ENCODE measurements around the gene DUSP16.
"Not testable (repeated sequence)": the region's sequence is repeated elsewhere in the genome, so short reads cannot be mapped to it uniquely, and the experiment has no call there.

DUSP16 gene

DNA sequence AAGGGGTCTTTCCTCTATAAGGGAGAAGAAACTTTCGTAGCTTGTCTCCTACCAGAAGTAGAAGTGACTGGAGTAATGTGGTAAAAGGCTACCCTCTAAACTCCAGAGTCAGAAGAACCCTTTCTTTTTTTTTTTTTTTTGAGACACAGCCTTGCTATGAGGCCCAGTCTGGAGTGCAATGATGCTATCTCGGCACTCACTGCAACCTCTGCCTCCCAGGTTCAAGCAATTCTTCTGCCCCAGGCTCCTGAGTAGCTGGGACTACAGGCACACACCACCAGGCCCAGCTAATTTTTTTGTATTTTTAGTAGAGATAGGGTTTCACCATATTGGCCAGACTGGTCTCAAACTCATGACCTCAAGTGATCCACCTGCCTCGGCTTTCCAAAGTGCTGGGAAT, 25.8 kb upstream of the DUSP16 start:
- H3K9me3 Mint-ChIP-seq, H3K27ac Mint-ChIP-seq, H3K4me1 Mint-ChIP-seq, H3K4me3 Mint-ChIP-seq, H3K27me3 Mint-ChIP-seq, H3K36me3 Mint-ChIP-seq: not testable (repeated sequence)

DNA sequence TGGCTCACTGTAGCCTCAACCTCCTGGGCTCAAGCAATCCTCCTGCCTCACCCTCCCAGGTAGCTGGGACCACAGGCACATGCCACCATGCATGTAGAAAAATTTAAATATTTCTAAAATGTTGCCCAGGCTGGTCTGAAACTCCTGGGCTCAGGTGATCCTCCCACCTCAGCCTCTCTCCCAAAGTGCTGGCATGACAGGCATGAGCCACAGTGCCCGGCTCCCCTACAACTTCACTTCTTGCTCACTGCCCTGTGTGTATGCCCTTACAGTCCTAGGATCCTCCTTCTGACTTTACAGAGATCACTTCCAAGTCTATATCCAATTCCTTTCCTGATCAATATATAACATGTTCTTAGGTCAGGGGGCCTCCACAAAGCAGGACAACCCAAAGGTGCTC, 25.2 kb upstream of the DUSP16 start:
- H3K9me3 Mint-ChIP-seq: no peaks in the 10 kb centered on the region
- H3K27ac Mint-ChIP-seq: no peak overlapping the region
- no peak overlapping the region for H3K4me3 Mint-ChIP-seq
- H3K36me3 Mint-ChIP-seq: no peaks in the 10 kb centered on the region
- peaks cover 7% of the 10 kb centered on the region for H3K4me1 Mint-ChIP-seq
- no peaks in the 10 kb centered on the region for H3K27me3 Mint-ChIP-seq

DNA sequence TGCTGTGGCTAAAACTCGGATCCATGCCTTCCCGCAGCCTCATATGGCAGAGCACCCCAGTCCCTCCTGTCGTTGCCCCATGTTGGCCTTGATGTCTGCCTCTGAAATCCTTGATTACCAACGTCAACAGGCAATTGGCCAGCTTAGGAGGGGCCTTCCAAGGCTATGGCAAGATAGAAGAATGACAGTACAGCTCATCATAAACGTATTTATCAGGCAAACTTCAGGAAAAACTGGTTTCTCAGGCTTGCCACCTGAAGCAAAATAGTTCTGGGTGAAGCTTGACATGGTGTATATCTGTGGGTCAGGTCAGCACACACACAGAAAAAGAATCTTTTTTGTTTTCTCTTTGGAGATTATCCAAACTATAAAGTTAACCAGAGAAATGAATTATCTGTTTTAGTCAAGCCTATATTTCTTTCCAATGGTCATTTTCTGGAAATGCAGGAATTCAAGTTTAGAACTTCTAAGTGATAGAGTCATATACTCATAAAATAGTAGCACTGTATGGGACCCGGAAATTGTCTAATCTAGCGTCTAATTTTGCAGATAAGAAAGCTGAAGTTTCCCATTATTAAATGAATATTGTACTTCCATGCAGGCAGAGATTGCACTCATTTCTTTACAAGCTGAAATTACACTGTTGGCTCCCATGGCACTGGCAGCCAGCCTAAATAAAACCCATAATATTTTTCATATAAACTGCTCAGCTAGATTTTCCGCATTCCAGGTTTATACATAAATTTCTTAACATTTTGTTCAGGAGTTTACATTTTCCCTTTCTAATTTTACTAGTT, 24.4 kb upstream of the DUSP16 start:
- no peak overlapping the region for H3K4me3 Mint-ChIP-seq
- H3K4me1 Mint-ChIP-seq: peaks cover 15% of the 10 kb centered on the region
- H3K27ac Mint-ChIP-seq: no peak overlapping the region
- no peaks in the 10 kb centered on the region for H3K27me3 Mint-ChIP-seq
- H3K36me3 Mint-ChIP-seq: no peaks in the 10 kb centered on the region
- no peaks in the 10 kb centered on the region for H3K9me3 Mint-ChIP-seq

DNA sequence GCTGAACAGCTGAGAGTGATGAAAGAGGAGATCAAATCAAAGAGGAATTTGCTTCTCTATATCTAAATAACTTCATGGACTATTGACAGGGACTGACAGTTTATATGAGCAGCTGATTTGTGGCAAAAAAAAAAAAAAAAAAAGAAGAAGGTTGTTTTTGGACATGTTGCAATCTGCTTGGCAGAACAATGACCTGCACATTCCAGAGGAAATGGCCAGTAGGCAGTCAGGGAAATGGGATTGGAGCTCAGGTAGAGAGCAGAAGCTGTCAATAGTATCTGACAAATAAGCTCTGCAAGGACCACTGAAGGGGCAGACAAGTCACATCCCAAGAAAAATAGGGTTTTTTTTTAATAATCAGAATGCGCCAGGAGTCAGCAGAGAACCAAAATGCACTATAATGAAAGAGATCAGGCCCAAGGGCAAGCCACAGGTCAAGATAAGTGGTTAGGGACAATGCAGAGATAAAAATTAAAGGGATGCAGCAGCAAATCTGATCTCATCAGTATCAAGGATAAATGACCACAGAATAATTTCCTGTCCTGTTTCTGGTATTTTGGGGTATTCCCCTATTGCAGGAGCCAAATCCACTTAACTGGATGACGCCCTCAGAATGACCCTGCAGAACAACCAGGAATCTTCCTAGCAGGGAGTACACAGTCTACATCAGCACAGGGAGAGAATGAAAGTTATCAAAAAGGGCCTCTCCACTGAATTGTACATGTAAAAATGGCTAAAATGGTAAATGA, 22.6 kb upstream of the DUSP16 start:
- Mint-ChIP-seq H3K36me3 (no peaks in the 10 kb centered on the region), H3K27ac (no peak overlapping the region), H3K4me3 (no peak overlapping the region), H3K27me3 (no peaks in the 10 kb centered on the region), H3K9me3 (no peaks in the 10 kb centered on the region), H3K4me1 (peaks cover 16% of the 10 kb centered on the region)

DNA sequence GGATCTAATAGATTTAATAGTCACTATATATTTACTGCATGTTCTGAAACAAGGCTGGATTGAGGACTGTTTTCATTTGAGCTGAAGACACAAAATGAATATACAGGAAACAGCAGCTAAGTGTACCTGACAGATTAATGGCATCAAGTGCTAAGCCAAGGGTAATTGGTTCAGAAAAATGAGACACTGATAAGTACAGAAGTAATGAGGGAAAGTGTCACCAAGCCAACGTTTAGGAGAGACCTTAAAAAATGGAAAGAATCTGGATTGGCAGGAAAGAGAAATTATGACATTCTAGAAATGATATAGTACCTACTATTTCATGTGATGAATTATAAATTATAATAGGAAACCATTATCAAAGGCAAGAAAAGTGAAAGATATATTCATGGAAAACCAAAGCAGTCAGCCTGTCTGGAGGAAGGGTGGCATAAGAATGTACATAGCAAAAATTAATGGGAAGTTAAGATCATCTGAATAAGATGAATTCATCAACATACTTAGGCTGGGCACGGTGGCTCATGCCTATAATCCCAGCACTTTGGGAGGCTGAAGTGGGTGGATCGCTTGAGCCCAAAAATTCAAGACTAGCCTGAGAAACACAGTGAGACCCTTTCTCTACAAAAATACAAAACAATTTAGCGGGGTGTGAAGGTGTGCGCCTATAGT, 21.0 kb upstream of the DUSP16 start:
- Mint-ChIP-seq H3K4me1 (peaks cover 16% of the 10 kb centered on the region), H3K27ac (no peak overlapping the region), H3K36me3 (no peaks in the 10 kb centered on the region), H3K4me3 (no peak overlapping the region), H3K27me3 (no peaks in the 10 kb centered on the region), H3K9me3 (no peaks in the 10 kb centered on the region)

DNA sequence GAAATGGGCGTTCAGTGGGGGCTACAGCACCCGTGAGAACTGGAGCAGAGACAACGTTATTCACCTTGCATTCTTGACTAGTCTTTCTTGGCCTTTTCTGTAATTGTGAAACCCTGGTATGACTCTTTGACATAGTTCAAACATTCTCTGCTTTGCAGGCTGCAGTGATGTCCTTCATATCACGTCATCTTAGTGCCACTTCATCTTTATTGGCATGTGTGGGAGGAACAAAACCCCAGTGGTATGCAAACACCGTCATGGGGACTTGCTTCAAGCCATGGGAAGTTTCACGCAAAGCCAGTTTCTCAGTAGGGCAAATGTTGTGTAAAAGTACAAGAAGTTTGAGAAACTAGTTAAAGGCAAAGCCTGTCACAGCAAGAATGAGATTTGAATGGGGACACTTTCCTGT, 20.2 kb upstream of the DUSP16 start:
- Mint-ChIP-seq H3K4me1 (peaks cover 16% of the 10 kb centered on the region), H3K9me3 (no peaks in the 10 kb centered on the region), H3K27ac (peak overlapping the region; percentile 31), H3K27me3 (no peaks in the 10 kb centered on the region), H3K36me3 (no peaks in the 10 kb centered on the region), H3K4me3 (no peak overlapping the region)

DNA sequence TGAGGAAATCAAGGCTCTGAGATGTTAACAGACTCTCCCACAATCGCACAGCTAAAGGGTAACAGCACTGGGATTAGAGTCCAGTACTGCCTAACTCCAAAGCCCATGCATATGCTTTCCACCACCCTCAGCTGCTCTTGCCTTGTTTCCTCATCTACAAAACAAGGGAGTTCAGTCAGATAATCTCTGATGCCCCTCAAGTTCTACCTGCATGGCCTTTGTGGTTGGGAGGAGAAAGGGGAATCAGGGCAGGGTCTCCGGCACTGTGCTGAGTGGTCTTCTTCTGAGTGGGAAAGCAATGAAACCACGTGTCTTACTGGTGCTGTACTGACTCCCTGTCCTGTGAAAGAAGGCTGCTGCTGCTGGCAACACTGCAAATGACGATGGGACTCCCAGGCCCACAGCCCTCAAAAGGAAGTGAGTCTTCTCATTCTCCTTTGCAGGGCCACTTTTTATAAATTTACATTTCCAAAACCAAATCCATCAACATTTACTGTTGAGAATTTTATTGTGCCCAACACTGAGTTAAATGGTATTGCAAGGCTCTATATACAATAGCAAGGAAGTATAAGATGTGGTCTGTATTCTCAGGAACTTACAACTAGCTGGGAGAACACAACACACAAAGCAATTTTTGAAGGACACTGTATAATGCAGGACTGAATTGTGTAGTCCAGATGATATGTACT, 19.7 kb upstream of the DUSP16 start:
- Mint-ChIP-seq H3K9me3 (no peaks in the 10 kb centered on the region), H3K27me3 (no peaks in the 10 kb centered on the region), H3K4me1 (peaks cover 16% of the 10 kb centered on the region), H3K36me3 (no peaks in the 10 kb centered on the region), H3K27ac (no peak overlapping the region), H3K4me3 (no peak overlapping the region)

DNA sequence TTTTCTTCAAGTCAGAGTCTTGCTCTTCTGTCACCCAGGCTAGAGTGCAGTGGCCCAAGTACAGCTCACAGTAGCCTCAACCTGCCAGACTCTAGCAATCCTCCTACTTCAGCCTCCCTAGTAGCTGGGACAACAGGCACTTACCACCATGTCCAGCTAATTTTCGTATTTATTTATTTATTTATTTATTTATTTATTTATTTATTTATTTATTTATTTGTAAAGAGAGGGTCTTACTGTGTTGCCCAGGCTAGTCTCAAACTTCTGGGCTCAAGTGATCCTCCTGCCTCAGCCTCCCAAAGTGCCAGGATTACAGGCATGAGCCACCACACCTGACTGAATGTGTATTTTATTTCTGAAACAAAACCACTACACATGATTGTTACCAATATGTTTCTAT, 18.1 kb upstream of the DUSP16 start:
- H3K4me1 Mint-ChIP-seq: peaks cover 16% of the 10 kb centered on the region
- H3K27me3 Mint-ChIP-seq, H3K9me3 Mint-ChIP-seq, H3K4me3 Mint-ChIP-seq, H3K27ac Mint-ChIP-seq, H3K36me3 Mint-ChIP-seq: not testable (repeated sequence)

DNA sequence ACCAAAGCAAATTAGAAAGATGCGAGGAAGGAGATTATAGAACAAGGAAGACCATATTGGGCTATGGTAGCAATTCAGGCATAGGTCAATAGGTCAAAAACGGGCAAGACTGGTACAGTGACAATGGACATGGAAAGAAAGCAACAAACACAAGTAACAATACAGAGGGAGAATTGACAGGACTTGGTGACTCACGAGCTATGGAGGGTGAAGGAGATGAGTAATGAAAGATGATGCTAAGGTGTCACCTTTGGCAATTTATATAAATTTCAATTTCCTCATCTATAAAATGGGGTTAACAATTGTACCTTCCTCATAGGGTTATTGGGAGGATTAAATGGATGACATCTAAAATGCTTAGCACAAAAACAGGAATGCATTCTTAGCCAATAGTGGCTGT, 15.1 kb upstream of the DUSP16 start:
- Mint-ChIP-seq H3K36me3 (no peaks in the 10 kb centered on the region), H3K9me3 (no peaks in the 10 kb centered on the region), H3K27me3 (no peaks in the 10 kb centered on the region), H3K27ac (no peak overlapping the region), H3K4me1 (peaks cover 8% of the 10 kb centered on the region), H3K4me3 (no peak overlapping the region)

DNA sequence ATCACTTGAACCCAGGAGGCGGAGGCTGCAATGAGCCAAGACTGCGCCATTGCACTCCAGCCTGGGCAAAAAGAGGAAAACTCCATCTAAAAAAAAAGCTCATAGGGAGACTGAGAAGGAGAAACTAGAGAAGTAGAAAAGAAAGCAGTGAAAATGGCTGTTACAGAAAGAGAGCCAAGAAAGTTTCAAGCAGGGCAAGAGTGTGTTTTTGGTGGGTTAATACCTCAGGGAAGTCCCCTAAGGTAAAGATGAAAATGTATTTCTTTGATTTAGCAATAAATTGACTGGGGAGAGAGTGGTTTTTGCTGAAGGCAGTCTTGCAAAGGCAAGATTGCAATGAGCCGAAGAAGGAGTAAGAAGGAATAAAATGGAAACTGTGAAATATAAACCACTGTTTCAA, 10.0 kb upstream of the DUSP16 start:
- H3K9me3 Mint-ChIP-seq: no peaks in the 10 kb centered on the region
- no peaks in the 10 kb centered on the region for H3K27me3 Mint-ChIP-seq
- peak overlapping the region; percentile 47 for H3K27ac Mint-ChIP-seq
- H3K4me3 Mint-ChIP-seq: no peak overlapping the region
- no peaks in the 10 kb centered on the region for H3K4me1 Mint-ChIP-seq
- no peaks in the 10 kb centered on the region for H3K36me3 Mint-ChIP-seq

DNA sequence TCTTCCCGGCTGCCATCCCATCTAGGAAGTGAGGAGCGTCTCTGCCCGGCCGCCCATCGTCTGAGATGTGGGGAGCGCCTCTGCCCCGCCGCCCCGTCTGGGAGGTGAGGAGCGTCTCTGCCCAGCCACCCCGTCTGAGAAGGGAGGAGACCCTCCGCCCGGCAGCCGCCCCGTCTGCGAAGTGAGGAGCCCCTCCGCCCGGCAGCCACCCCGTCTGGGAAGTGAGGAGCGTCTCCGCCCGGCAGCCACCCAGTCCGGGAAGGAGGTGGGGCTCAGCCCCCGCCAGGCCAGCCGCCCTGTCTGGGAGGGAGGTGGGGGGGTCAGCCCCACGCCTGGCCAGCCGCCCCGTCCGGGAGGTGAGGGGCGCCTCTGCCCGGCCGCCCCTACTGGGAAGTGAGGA, 3.3 kb upstream of the DUSP16 start:
- not testable (repeated sequence) for H3K27me3 Mint-ChIP-seq, H3K9me3 Mint-ChIP-seq, H3K27ac Mint-ChIP-seq, H3K4me3 Mint-ChIP-seq, H3K36me3 Mint-ChIP-seq
- H3K4me1 Mint-ChIP-seq: peaks cover 12% of the 10 kb centered on the region

DNA sequence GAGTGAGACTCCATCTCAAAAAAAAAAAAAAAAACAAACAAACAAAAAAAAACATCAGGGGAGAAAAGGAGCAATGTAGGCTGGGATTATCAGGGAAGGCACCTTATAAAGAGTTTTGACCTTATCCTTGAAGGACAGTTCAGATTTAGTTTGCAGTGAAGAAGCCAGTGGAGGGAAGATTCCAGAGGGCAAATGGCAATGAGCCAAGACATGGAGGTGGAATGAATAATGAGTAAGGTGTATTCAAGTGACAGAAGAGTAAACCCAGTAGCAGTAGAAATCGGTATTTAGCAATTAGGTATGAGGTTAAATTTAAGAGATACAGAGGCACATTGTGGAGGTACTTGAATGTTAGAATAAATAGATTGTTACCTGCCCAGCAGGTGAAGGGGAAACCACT, 2.2 kb upstream of the DUSP16 start:
- Mint-ChIP-seq H3K4me1 (peaks cover 22% of the 10 kb centered on the region), H3K9me3 (no peaks in the 10 kb centered on the region), H3K27me3 (no peaks in the 10 kb centered on the region), H3K27ac (peak overlapping the region; percentile 82), H3K36me3 (peaks cover 2% of the 10 kb centered on the region), H3K4me3 (no peak overlapping the region)

DNA sequence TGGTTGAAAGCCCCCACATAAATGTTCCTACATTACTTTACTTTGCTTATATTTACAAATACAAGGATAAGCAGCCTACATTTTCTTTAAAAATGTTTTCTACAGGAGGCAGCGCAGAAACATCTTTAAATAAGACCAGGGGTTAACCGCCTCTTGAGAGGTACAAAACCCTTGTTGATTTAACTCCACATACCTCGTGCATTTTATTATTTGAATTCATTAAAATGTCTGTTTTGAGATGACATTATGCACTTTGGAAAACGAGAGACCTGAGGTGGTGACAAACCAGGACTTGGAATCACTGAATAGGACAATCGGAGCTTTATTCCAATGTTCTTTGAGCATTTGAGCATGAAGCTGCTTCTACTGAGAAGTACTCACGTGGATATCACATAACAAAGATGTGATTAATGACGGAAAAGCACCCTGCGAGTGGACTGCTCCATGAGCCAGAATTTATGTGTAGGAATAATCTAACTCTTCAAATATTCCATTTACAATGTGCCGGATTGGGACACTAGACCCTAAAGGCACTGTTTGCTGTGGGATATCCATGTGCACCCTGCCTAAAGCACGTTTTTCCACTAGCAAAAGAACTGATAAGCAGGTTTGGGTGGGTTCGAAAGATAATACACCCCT, 746 bp upstream of the DUSP16 start:
- H3K4me3 Mint-ChIP-seq: peak overlapping the region; percentile 90
- H3K4me1 Mint-ChIP-seq: peaks cover 37% of the 10 kb centered on the region
- peak overlapping the region; percentile 96 for H3K27ac Mint-ChIP-seq
- peaks cover 4% of the 10 kb centered on the region for H3K36me3 Mint-ChIP-seq
- H3K27me3 Mint-ChIP-seq: no peaks in the 10 kb centered on the region
- H3K9me3 Mint-ChIP-seq: no peaks in the 10 kb centered on the region

DNA sequence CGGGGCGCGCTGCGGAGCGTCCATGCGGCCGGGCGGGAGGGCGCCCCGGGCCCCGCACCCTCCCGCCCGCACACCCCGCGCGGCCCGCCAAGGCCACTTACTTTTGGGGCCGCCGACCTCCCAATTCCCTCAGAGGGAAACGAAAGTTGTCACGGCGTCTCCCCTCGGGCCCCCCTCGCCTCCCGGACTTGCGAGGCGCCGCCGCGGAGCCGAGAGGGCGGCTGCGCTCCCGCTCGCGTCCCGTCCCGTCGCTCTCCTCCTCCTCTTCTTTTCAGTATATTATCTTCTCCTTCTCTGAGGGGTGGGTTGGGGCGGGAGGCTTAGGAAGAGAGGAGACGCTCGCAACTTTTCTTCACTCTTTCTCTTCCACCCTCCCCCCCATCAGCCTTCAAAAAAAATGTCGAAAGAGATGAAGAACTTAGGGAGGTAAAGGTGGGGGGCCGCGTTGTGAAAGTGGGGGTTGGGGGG, 613 bp downstream of the DUSP16 start:
- Mint-ChIP-seq H3K4me1 (peaks cover 46% of the 10 kb centered on the region), H3K9me3 (no peaks in the 10 kb centered on the region), H3K27me3 (no peaks in the 10 kb centered on the region), H3K27ac (peak overlapping the region; percentile 89), H3K4me3 (peak overlapping the region; percentile 85), H3K36me3 (peaks cover 4% of the 10 kb centered on the region)

DNA sequence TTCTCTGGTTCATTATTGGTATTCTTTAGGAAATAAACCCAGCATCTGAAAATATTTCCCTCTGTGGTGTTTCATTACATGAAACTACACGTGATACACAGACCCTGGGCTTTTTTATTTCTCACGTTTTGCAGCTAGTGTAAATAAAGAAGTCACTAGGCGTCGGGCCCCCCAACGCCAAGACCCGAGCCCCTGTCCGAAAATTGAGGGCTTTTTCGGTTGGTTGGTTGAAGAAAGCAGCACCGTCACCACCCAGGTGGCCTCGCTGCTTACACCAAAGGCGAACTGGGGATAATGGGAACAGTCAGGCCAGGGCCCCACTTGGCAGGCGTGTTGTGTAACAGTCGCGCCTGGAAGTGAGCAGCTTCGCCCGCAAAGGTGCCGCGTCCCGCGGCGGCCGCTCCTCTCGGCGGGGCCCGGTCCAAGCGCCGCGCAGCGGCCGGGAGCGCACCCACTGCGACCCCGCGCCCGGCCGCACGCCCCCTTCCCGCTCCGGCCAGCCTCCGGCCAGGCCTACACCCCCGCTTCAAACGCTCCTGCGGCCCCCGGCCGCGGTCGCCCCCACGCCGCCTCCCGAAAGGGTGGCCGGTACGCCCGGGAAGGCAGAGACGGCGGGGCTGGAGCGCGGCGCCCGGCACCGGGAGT, 1.2 kb downstream of the DUSP16 start:
- H3K27ac Mint-ChIP-seq: peak overlapping the region; percentile 97
- peaks cover 6% of the 10 kb centered on the region for H3K36me3 Mint-ChIP-seq
- H3K9me3 Mint-ChIP-seq: no peaks in the 10 kb centered on the region
- H3K4me1 Mint-ChIP-seq: peaks cover 52% of the 10 kb centered on the region
- H3K27me3 Mint-ChIP-seq: no peaks in the 10 kb centered on the region
- peak overlapping the region; percentile 91 for H3K4me3 Mint-ChIP-seq

Data from activated naive CD4-positive, alpha-beta T cell treated with anti-CD3 and anti-CD28 coated beads, Interleukin-2, amount 50 U/mL, for 24 hours (primary cell).